IgD-negative memory B cell (primary cell): ENCODE measurements around the gene FBXW5. TPM values are rescaled to one million over a fixed set of nuclear protein-coding genes. Genes with fewer than 3 reads are reported as not detected.

Experiments
- H3K27ac Mint-ChIP-seq, 3 donors: one replicate each; pipeline ENCODE4 v1.8.0; 2020 to 2022; ENCODE audit warnings: mild to moderate bottlenecking in 3 of 3, mixed read lengths in 3 of 3, moderate library complexity in 1 of 3
- H3K27me3 Mint-ChIP-seq: one replicate; pipeline ENCODE4 v1.8.0; 2021; ENCODE audit warnings: mixed read lengths
- H3K36me3 Mint-ChIP-seq: one replicate; pipeline ENCODE4 v1.8.0; 2020; ENCODE audit warnings: mild to moderate bottlenecking, mixed read lengths
- H3K4me1 Mint-ChIP-seq, 3 donors: one replicate each; pipeline ENCODE4 v1.8.0; 2020 to 2022; ENCODE audit warnings: mixed read lengths in 3 of 3, mild to moderate bottlenecking in 1 of 3
- H3K4me3 Mint-ChIP-seq, 4 donors: one replicate each; pipeline ENCODE4 v1.8.0; 2020 to 2022; ENCODE audit warnings: mild to moderate bottlenecking in 4 of 4, mixed read lengths in 4 of 4, moderate library complexity in 3 of 4
- H3K9me3 Mint-ChIP-seq, 3 donors: one replicate each; pipeline ENCODE4 v1.8.0; 2020 to 2021; ENCODE audit warnings: mixed read lengths in 3 of 3, mild to moderate bottlenecking in 1 of 3
- polyA plus RNA-seq: library from polyadenylated mRNA; unstranded; fragments of 300-500 nt; fragmentation: Illumina TruSeq; gene quantifications from one replicate; pipeline ENCODE4 v1.2.3, GENCODE V29; 2021

FBXW5 gene
- polyA plus RNA-seq, 1 donor from 2014 or later: 108 TPM

- no peak overlapping the region for H3K4me3 Mint-ChIP-seq
- no peaks in the 10 kb centered on the region for H3K9me3 Mint-ChIP-seq
- H3K4me1 Mint-ChIP-seq: peaks cover 0 to 6% (median 5%) of the 10 kb centered on the region in 3 donors
- H3K36me3 Mint-ChIP-seq: peaks cover 2% of the 10 kb centered on the region
- no peak overlapping the region for H3K27ac Mint-ChIP-seq
- H3K27me3 Mint-ChIP-seq: peaks cover 21% of the 10 kb centered on the region
These were observed 37.2 kb upstream of the FBXW5 start for GRCh38 chr9:136981588-136982231.

DNA sequence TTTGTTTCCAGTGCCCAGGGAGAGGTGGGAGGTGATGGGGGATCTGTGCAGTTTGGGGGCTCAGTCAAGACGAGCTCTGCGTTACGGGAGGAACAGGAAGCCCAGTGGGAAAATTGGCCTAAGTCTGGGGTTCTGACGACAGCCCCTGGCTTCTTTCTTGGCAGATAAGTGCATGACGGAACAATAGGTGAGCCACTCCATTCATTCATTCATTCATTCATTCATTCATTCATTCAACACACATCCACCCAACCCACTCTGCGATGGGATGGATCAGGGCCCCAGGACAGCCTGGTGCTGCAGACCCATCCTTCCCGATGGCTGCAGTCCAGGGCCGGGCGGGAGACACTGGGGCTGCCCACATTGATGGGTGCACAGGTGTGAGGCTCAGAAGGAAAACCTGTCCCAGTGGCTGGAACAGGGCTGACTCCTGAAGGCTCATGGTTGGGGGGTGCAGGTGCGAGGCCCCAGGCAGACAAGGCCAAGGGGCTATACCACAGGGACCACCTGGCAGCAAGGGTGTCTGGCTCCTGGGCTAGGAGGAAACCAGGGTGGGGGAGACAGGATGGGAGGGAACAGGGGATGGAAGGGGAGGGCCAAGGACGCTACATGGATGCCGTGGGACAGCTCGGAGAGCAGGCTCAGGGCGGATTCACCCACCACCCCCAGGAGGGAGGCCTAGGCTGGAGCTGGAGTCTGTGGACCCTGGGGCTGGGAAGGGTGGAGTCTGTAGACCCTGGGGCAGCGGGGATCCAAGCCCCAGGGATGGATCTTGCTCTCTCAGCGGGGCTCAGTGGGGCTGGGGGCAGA, 36.3 kb upstream of the FBXW5 start:
- peaks cover 0 to 7% (median 3%) of the 10 kb centered on the region in 3 donors for H3K4me1 Mint-ChIP-seq
- peaks cover 20% of the 10 kb centered on the region for H3K27me3 Mint-ChIP-seq

GRCh38 chr9:136979769-136980587, 35.4 kb upstream of the FBXW5 start:
- Mint-ChIP-seq H3K27ac (peak overlapping the region in 1 of 3 donors; percentile 10), H3K4me3 (no peak overlapping the region)

More for the DNA sequence above, 36.3 kb upstream of the FBXW5 start:
- Mint-ChIP-seq H3K4me3 (peak overlapping the region in 1 of 4 donors; percentile 58), H3K9me3 (no peaks in the 10 kb centered on the region), H3K36me3 (peaks cover 2% of the 10 kb centered on the region), H3K27ac (peak overlapping the region in 1 of 3 donors; percentile 26)

GRCh38 chr9:136978865-136979544, 34.5 kb upstream of the FBXW5 start:
- no peaks in the 10 kb centered on the region for H3K9me3 Mint-ChIP-seq
- H3K4me1 Mint-ChIP-seq: peaks cover 0 to 8% (median 5%) of the 10 kb centered on the region in 3 donors
- H3K27me3 Mint-ChIP-seq: peaks cover 18% of the 10 kb centered on the region
- H3K36me3 Mint-ChIP-seq: peaks cover 2% of the 10 kb centered on the region
- no peak overlapping the region for H3K27ac Mint-ChIP-seq
- H3K4me3 Mint-ChIP-seq: no peak overlapping the region

More at GRCh38 chr9:136979769-136980587, 35.4 kb upstream of the FBXW5 start:
- H3K36me3 Mint-ChIP-seq: peaks cover 2% of the 10 kb centered on the region
- H3K4me1 Mint-ChIP-seq: peaks cover 0 to 9% (median 5%) of the 10 kb centered on the region in 3 donors
- peaks cover 20% of the 10 kb centered on the region for H3K27me3 Mint-ChIP-seq
- no peaks in the 10 kb centered on the region for H3K9me3 Mint-ChIP-seq

GRCh38 chr9:136978073-136978864, 33.7 kb upstream of the FBXW5 start:
- Mint-ChIP-seq H3K9me3 (no peaks in the 10 kb centered on the region), H3K27me3 (peaks cover 12% of the 10 kb centered on the region), H3K4me3 (no peak overlapping the region), H3K27ac (no peak overlapping the region), H3K36me3 (no peaks in the 10 kb centered on the region), H3K4me1 (peaks cover 0 to 6% (median 2%) of the 10 kb centered on the region in 3 donors)

DNA sequence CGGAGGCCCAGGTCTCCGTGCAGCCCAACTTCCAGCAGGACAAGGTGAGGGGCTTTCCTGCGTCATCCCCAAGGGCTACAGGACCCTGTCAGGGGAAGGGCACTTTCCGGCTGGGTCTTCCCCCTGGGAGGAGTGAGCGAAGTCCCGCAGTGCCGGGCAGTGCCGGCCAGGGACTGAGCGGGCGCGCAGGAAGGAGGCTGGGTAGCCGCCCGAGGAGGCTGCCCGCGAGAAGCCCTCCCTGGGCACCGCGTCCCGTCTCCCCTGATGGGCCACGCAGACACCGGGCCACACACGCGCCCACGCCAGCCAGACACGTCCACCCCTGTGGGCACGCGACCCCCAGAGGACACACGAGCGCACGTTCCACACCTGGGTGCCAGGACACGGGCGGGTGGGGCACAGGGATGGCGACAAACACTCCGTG, 33.1 kb upstream of the FBXW5 start:
- Mint-ChIP-seq H3K9me3 (no peaks in the 10 kb centered on the region), H3K27ac (no peak overlapping the region), H3K4me1 (peaks cover 0 to 6% (median 2%) of the 10 kb centered on the region in 3 donors), H3K36me3 (no peaks in the 10 kb centered on the region), H3K4me3 (peak overlapping the region in 2 of 4 donors; percentile 21 to 45), H3K27me3 (peaks cover 7% of the 10 kb centered on the region)

DNA sequence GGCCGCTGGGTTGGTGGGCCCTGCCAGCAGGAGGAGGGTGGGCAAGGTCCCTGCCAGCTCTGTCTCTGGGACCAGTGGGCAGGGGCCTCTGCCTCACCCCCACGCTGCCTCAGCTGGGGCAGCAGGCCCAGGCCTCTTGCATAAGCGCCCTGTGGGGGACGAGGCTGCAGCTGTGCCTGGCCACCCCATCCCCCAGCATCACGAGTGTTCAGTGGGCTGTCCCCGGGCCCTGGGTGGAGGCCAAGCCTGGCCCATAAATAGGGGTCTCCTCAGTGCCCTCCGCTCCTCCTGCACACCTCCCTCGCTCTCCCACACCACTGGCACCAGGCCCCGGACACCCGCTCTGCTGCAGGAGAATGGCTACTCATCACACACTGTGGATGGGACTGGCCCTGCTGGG, 32.7 kb upstream of the FBXW5 start, which contains the start of gene PTGDS:
PTGDS (plus strand) TSS at position 282 of the 400 bp plus-strand sequence; CDS start at position 357, 75 bp downstream.
- H3K9me3 Mint-ChIP-seq: no peaks in the 10 kb centered on the region
- no peak within 1 kb of the TSS for H3K27ac Mint-ChIP-seq
- H3K36me3 Mint-ChIP-seq: no peaks in the 10 kb centered on the region
- H3K27me3 Mint-ChIP-seq: peaks cover 6% of the 10 kb centered on the region
- peak within 1 kb of the TSS in 3 of 4 donors; percentile 21 to 45 (median 39) for H3K4me3 Mint-ChIP-seq
- peaks cover 0 to 6% (median 2%) of the 10 kb centered on the region in 3 donors for H3K4me1 Mint-ChIP-seq

DNA sequence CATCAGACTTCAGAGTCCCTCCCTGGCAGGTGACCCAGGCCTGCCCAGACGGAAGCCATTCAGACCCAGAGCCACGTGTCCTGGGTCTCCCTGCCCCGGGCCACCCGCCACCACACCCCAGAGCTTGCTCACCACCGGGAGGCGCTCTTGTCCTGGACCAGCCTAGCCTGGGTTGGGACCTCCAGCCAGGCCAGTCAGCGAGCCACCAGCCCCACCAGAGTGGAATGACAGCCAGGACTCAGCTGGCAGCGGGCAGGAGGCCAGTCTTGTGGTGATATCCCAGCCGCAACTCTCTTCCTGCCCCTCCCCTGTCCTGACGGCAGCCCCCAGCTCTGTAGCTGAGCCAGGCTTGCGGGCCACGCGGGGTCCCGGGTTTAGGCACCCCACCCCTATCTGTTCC, 31.1 kb upstream of the FBXW5 start:
- H3K9me3 Mint-ChIP-seq: no peaks in the 10 kb centered on the region
- H3K4me3 Mint-ChIP-seq: no peak overlapping the region
- no peaks in the 10 kb centered on the region for H3K36me3 Mint-ChIP-seq
- peaks cover 0 to 6% (median 2%) of the 10 kb centered on the region in 3 donors for H3K4me1 Mint-ChIP-seq
- H3K27ac Mint-ChIP-seq: no peak overlapping the region
- H3K27me3 Mint-ChIP-seq: peaks cover 4% of the 10 kb centered on the region

DNA sequence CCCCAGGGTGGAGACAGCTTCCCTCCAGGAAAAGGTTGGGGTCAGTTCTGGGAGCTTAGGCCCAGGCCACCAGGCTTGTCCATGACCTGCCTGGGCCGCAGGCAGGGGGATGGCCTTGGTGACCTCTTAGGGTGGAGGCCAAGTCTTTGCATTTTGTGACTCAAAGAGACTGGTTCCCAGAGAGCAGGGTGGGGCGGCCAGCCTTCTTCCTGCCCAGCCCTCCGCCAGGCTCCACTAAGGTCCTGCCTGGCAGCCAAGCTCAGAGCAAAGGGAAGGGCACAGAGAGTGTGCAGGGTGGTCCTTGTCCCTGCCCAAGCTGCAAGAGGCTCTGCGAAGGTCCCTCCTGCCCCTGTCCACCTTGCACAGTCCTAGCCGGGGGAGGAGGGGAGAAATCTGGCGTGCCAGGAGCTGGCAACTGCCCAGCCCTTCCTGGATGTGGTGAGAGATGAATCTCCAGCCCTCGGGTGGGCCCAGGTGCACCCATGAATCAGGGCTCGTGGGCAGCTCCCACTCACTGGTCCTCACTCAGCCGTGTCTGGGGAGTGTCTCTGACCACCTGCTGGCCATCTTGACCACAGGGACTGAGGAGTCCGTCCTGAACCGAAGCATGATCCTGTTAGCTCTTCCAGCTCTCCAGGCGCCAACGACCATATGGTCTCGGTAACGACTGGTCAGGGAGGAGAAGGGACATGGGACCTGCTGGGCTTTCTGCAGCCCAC, 30.4 kb upstream of the FBXW5 start:
- peaks cover 4% of the 10 kb centered on the region for H3K27me3 Mint-ChIP-seq
- no peaks in the 10 kb centered on the region for H3K36me3 Mint-ChIP-seq
- H3K9me3 Mint-ChIP-seq: no peaks in the 10 kb centered on the region
- no peak overlapping the region for H3K27ac Mint-ChIP-seq
- peaks cover 0 to 6% (median 2%) of the 10 kb centered on the region in 3 donors for H3K4me1 Mint-ChIP-seq
- peak overlapping the region in 1 of 4 donors; percentile 47 for H3K4me3 Mint-ChIP-seq

- no peak overlapping the region for H3K27ac Mint-ChIP-seq
- peaks cover 0 to 6% (median 2%) of the 10 kb centered on the region in 3 donors for H3K4me1 Mint-ChIP-seq
- no peaks in the 10 kb centered on the region for H3K36me3 Mint-ChIP-seq
- peak overlapping the region in 1 of 4 donors; percentile 9 for H3K4me3 Mint-ChIP-seq
- peaks cover 4% of the 10 kb centered on the region for H3K27me3 Mint-ChIP-seq
- no peaks in the 10 kb centered on the region for H3K9me3 Mint-ChIP-seq
These were observed 29.4 kb upstream of the FBXW5 start for GRCh38 chr9:136973618-136974617.

DNA sequence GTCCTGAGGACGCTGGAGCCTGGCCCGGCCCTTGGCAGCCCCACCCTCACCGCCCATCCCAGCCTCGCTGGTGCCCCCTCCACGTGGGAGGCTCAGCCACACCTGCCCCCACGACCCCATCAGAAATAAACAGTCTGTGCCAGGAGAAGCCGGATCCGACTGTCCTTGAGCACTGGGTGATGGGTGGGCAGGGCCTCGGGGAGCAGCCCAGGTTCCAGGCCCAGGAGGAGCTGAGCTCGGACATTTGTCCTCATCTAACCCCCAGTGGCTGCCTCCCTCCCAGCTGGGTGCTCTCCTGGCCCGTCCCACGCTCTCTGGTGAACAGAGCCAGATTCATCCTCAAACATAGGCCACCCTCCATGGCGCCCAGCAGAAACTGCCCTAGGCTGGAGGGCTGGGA, 28.2 kb upstream of the FBXW5 start:
- H3K27ac Mint-ChIP-seq: no peak overlapping the region
- no peak overlapping the region for H3K4me3 Mint-ChIP-seq
- H3K36me3 Mint-ChIP-seq: no peaks in the 10 kb centered on the region
- H3K4me1 Mint-ChIP-seq: peaks cover 0 to 6% (median 2%) of the 10 kb centered on the region in 3 donors
- no peaks in the 10 kb centered on the region for H3K9me3 Mint-ChIP-seq
- peaks cover 4% of the 10 kb centered on the region for H3K27me3 Mint-ChIP-seq

GRCh38 chr9:136972335-136972734, 27.8 kb upstream of the FBXW5 start:
- Mint-ChIP-seq H3K27me3 (peaks cover 4% of the 10 kb centered on the region), H3K9me3 (no peaks in the 10 kb centered on the region), H3K27ac (no peak overlapping the region), H3K36me3 (no peaks in the 10 kb centered on the region), H3K4me3 (no peak overlapping the region), H3K4me1 (peaks cover 0 to 6% (median 2%) of the 10 kb centered on the region in 3 donors)
